Keratinocyte (primary cell): ENCODE measurements around the gene CFAP61. TPM values are rescaled to one million over a fixed set of nuclear protein-coding genes. Genes with fewer than 3 reads are reported as not detected.

Source experiments
- DNase-seq: peaks from one replicate; pipeline ENCODE4 v3.0.0-alpha.2; 2011; ENCODE audit warnings: low read depth, missing footprints, low spot score
- FAIRE-seq: peaks from 2 replicates; lab custom pipeline; 2011; peaks lifted over from hg19 to GRCh38; lab: Jason Lieb, UNC
- H2AFZ ChIP-seq: 2 replicates; pipeline ENCODE4 v1.6.0; 2012; ENCODE audit warnings: low read length, control low read depth, inconsistent platforms; ENCODE audit not compliant: control insufficient read depth
- H3K27ac ChIP-seq: 2 replicates; pipeline ENCODE4 v1.5.1; 2011; ENCODE audit warnings: low read length; ENCODE audit not compliant: control insufficient read depth, insufficient read depth
- H3K27me3 ChIP-seq: 3 replicates; pipeline ENCODE4 v1.6.0; 2011; ENCODE audit warnings: low read length; ENCODE audit not compliant: control insufficient read depth, insufficient read depth; ENCODE audit errors: extremely low read depth
- H3K36me3 ChIP-seq, 2 experiments: 2 replicates in 1 of 2; 3 replicates in 1 of 2; pipeline ENCODE4 v1.5.1; 2011; ENCODE audit warnings: low read length in 2 of 2, mild to moderate bottlenecking in 1 of 2; ENCODE audit not compliant: control insufficient read depth in 2 of 2, insufficient read depth in 2 of 2; ENCODE audit errors: extremely low read depth in 1 of 2
- H3K4me1 ChIP-seq: 3 replicates; pipeline ENCODE4 v1.5.1; 2011; ENCODE audit warnings: low read length; ENCODE audit not compliant: control insufficient read depth, insufficient read depth; ENCODE audit errors: extremely low read depth
- H3K4me2 ChIP-seq: 3 replicates; pipeline ENCODE4 v1.6.0; 2011; ENCODE audit warnings: low read depth, low read length; ENCODE audit not compliant: control insufficient read depth, insufficient read depth; ENCODE audit errors: extremely low read depth
- H3K4me3 ChIP-seq, 3 experiments: fragments of 200-600 bp in 1 of 3; sonication (generic) in 1 of 3; 2 replicates in 2 of 3; 3 replicates in 1 of 3; pipeline ENCODE4 v1.5.1; 2011 to 2016; ENCODE audit warnings: low read length in 3 of 3, mild to moderate bottlenecking in 3 of 3, control low read depth in 2 of 3, inconsistent platforms in 1 of 3, low read depth in 1 of 3, mixed read lengths in 1 of 3, mixed run types in 1 of 3, moderate library complexity in 1 of 3; ENCODE audit not compliant: control insufficient read depth in 2 of 3, insufficient read depth in 2 of 3; ENCODE audit errors: extremely low read depth in 1 of 3
- H3K79me2 ChIP-seq: 2 replicates; pipeline ENCODE4 v1.6.0; 2012; ENCODE audit warnings: low read length; ENCODE audit not compliant: control insufficient read depth, insufficient read depth
- H3K9ac ChIP-seq: 3 replicates; pipeline ENCODE4 v1.6.0; 2011; ENCODE audit warnings: low read length; ENCODE audit not compliant: control insufficient read depth, insufficient read depth; ENCODE audit errors: extremely low read depth
- H3K9me1 ChIP-seq: 3 replicates; pipeline ENCODE4 v1.6.0; 2011; ENCODE audit warnings: low read length; ENCODE audit not compliant: control insufficient read depth, insufficient read depth; ENCODE audit errors: extremely low read depth
- H3K9me3 ChIP-seq: 2 replicates; pipeline ENCODE4 v1.5.1; 2012; ENCODE audit warnings: low read depth, low read length; ENCODE audit not compliant: control insufficient read depth
- H4K20me1 ChIP-seq: 3 replicates; pipeline ENCODE4 v1.6.0; 2011; ENCODE audit warnings: low read length; ENCODE audit not compliant: control insufficient read depth, insufficient read depth; ENCODE audit errors: extremely low read depth
- EZH2 ChIP-seq: IDR thresholded peaks from one replicate; pipeline ENCODE4 v1.6.1; 2012; ENCODE audit warnings: inconsistent platforms, mild to moderate bottlenecking, low read length, moderate library complexity
- dilution Hi-C: fragments of 300-500 bp; cut with MboI; formaldehyde crosslinking; loops from one replicate; pipeline ENCODE4 v1.7.0; 2020; ENCODE audit warnings: low sequenced_read_pairs; ENCODE audit not compliant: extremely low pct_ligation_motif_present
- polyA plus RNA-seq, 5 experiments: library from polyadenylated mRNA; depleted of rRNA in 3 of 5; stranded (reverse) in 3 of 5; stranded (forward) in 1 of 5; unstranded in 1 of 5; fragments of >200 nt; gene quantifications; 1 replicate in 1 of 5; 2 replicates in 3 of 5; 3 replicates in 1 of 5; pipeline versions ENCODE4 v1.2.1 to v1.2.3, GENCODE V29; 2011 to 2012; ENCODE audit warnings: missing spikeins in 2 of 5, low read depth in 1 of 5, low replicate concordance in 1 of 5
- TF ChIP-seq, protein P1 (sequence below), 3 experiments: IDR thresholded peaks in 1 of 3; conservative IDR thresholded peaks in 1 of 3; optimal IDR thresholded peaks in 1 of 3; 2 replicates in 2 of 3; 3 replicates in 1 of 3; pipeline versions ENCODE3 to v1.5.1; 2011; ENCODE audit warnings: low read length in 3 of 3, mild to moderate bottlenecking in 3 of 3, moderate library complexity in 2 of 3, control low read depth in 1 of 3, inconsistent platforms in 1 of 3; ENCODE audit not compliant: insufficient read depth in 2 of 3; ENCODE audit errors: extremely low read depth in 1 of 3

CFAP61 gene
- polyA plus RNA-seq, 1 donor (not counting 4 experiments of a cell fraction or from before 2014, with no cell fraction given): 0.25 TPM

DNA sequence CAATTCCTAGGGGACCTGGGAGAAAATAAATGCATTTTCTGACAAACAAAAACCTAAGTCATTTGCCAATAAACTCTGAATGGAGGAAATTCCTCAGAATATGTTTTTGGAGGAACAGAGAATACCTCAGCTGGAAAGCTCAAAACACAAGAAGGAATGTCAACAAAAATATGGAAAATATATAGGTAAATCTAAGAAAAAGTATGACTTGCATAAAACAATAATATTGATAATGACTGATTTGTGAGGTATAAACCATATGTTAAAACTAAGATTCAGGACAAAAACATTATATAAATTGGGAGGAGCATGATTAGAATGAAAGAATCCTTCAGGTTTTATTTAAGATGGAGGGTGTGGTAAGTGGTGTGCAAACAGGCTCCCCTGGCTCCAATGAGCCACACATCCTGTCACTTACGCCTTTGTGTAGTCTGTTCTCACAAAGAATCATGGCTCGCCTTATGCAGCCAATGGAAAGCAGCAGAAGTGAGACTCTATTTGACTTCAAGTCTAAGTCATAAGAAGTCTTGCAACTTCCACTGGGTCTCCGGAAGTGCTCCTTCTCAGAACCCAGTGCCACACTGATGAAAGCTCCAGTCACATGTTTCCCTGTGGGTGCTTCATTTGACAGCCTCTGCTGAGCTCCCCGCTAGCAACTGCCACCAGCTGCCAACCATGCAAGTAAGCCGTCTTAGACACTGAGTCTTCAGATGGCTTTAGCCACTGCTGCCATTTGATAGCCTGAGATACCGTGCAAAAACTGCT, 8.1 kb downstream of the CFAP61 start:
- no peak for TF ChIP-seq EZH2
- TF ChIP-seq, protein P1, sequence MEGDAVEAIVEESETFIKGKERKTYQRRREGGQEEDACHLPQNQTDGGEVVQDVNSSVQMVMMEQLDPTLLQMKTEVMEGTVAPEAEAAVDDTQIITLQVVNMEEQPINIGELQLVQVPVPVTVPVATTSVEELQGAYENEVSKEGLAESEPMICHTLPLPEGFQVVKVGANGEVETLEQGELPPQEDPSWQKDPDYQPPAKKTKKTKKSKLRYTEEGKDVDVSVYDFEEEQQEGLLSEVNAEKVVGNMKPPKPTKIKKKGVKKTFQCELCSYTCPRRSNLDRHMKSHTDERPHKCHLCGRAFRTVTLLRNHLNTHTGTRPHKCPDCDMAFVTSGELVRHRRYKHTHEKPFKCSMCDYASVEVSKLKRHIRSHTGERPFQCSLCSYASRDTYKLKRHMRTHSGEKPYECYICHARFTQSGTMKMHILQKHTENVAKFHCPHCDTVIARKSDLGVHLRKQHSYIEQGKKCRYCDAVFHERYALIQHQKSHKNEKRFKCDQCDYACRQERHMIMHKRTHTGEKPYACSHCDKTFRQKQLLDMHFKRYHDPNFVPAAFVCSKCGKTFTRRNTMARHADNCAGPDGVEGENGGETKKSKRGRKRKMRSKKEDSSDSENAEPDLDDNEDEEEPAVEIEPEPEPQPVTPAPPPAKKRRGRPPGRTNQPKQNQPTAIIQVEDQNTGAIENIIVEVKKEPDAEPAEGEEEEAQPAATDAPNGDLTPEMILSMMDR (optimal IDR thresholded peaks at IDR 0.05 in 1 of 3, IDR thresholded peaks at IDR 0.05 in 1 of 3, conservative IDR thresholded peaks at IDR 0.05 in 1 of 3; ENCODE audit: extremely low read depth in 1 of 3, insufficient read depth in 2 of 3, low read length in 3 of 3): no peak
- dilution Hi-C loops: no loop called here
- no peak for DNase-seq

DNA sequence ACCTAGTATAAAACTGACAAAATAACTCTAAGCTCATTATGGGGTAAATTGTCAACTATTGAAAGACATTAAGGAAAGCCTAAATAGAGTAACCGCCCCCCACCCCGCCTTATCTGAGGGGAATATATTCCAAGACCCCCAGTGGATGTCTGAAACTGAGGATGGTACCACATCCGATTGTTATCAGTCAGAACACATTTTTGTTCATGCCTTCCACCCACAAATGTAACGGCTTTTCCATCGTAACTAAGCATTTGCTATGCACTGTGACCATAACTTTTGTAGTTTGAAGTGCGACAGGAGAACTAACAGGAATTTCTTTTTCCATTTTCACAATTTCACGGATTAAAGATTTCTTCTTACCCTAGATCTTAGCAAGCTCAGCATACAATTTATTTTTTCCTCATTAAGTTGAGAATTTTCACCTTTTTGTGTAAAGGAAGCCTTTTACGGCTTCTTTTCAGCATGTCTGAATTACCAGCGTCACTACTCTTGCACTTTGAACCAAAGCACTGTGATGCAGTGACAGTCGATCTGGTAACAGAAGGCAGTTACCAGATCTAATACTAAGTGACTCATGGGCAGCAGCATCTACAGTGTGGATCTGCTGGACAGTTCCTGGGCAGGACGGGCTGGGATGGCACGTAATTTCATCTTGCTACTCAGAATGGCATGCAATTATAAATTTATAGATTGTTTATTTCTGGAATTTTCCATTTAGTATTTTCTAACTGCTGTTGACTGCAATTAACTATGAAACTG, 11.8 kb downstream of the CFAP61 start:
- no peak for FAIRE-seq

More for the DNA sequence above, 8.1 kb downstream of the CFAP61 start:
- no peaks in the 10 kb centered on the region for H3K4me1 ChIP-seq
- H3K9me3 ChIP-seq: no peaks in the 10 kb centered on the region
- FAIRE-seq: no peak
- H3K4me3 ChIP-seq: no peak overlapping the region
- no peaks in the 10 kb centered on the region for H4K20me1 ChIP-seq
- H2AFZ ChIP-seq: no peak overlapping the region
- H3K9ac ChIP-seq: no peak overlapping the region
- H3K36me3 ChIP-seq: no peaks in the 10 kb centered on the region
- no peak overlapping the region for H3K4me2 ChIP-seq
- no peaks in the 10 kb centered on the region for H3K79me2 ChIP-seq
- H3K27me3 ChIP-seq: no peaks in the 10 kb centered on the region
- no peaks in the 10 kb centered on the region for H3K9me1 ChIP-seq
- H3K27ac ChIP-seq: no peak overlapping the region

More for the DNA sequence above, 11.8 kb downstream of the CFAP61 start:
- H3K9ac ChIP-seq: no peak overlapping the region
- no peaks in the 10 kb centered on the region for H3K9me1 ChIP-seq
- TF ChIP-seq, protein P1 (optimal IDR thresholded peaks at IDR 0.05 in 1 of 3, IDR thresholded peaks at IDR 0.05 in 1 of 3, conservative IDR thresholded peaks at IDR 0.05 in 1 of 3; ENCODE audit: extremely low read depth in 1 of 3, insufficient read depth in 2 of 3, low read length in 3 of 3): no peak
- no peak for DNase-seq
- H3K4me1 ChIP-seq: no peaks in the 10 kb centered on the region
- no peaks in the 10 kb centered on the region for H3K27me3 ChIP-seq
- H3K36me3 ChIP-seq: no peaks in the 10 kb centered on the region
- H2AFZ ChIP-seq: no peak overlapping the region
- H3K4me2 ChIP-seq: no peak overlapping the region
- no peak overlapping the region for H3K4me3 ChIP-seq
- no peaks in the 10 kb centered on the region for H3K79me2 ChIP-seq
- no peaks in the 10 kb centered on the region for H3K9me3 ChIP-seq
- H4K20me1 ChIP-seq: no peaks in the 10 kb centered on the region
- no peak overlapping the region for H3K27ac ChIP-seq
- dilution Hi-C loops: no loop called here
